Neural crest cell (in vitro differentiated cells): ENCODE data around the gene ERBIN. TPM values are rescaled to one million over a fixed set of nuclear protein-coding genes. Genes with fewer than 3 reads are reported as not detected.

Source experiments
- DNase-seq: peaks from one replicate; pipeline ENCODE4 v3.0.0; 2021; ENCODE audit warnings: low read depth, mixed read lengths, low spot score
- H3K27ac Mint-ChIP-seq: one replicate; pipeline ENCODE4 v1.8.0; 2021; ENCODE audit warnings: mild to moderate bottlenecking, mixed read lengths; ENCODE audit not compliant: unreplicated experiment
- H3K27me3 Mint-ChIP-seq: 2 replicates; pipeline ENCODE4 v1.8.0; 2021; ENCODE audit warnings: low read depth, mild to moderate bottlenecking, mixed read lengths
- H3K36me3 Mint-ChIP-seq: 2 replicates; pipeline ENCODE4 v1.8.0; 2021; ENCODE audit warnings: low read depth, mild to moderate bottlenecking, mixed read lengths
- H3K4me1 Mint-ChIP-seq: 2 replicates; pipeline ENCODE4 v1.8.0; 2021; ENCODE audit warnings: mixed read lengths
- H3K4me3 Mint-ChIP-seq: one replicate; pipeline ENCODE4 v1.8.0; 2021; ENCODE audit warnings: mild to moderate bottlenecking, mixed read lengths
- H3K9me3 Mint-ChIP-seq: 2 replicates; pipeline ENCODE4 v1.8.0; 2021; ENCODE audit warnings: mixed read lengths
- total RNA-seq: library from RNA; stranded (reverse); gene quantifications from 2 replicates; pipeline ENCODE4 v1.2.1, GENCODE V29; 2021
- TF ChIP-seq, protein P1 (sequence below): fragments of 200-600 bp; sonication (generic); conservative IDR thresholded peaks from 2 replicates; pipeline ENCODE4 v1.5.0; 2021; ENCODE audit warnings: antibody characterized with exemption, mild to moderate bottlenecking

ERBIN gene
- total RNA-seq, 1 donor from 2014 or later = 52.2 TPM

DNA sequence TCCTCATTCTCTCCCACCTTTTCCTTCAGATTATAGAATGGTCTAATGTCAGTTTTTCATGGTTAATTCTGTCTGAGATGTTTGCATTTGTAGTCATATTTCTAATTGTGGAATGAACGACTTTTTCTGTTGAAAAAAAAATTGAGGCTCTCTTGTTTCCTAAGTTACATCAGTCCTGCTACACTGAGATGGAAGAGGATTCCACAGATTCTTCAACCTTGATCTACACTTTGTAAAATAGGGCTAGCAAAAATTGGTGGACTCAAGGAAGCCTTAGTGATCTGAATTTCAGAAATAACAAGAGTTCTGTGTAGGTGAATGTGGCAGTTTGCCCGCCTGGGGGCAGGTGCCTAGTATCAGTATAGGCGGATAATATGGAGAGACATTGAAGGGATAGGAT is 51.9 kb downstream of the ERBIN start:
- H3K36me3 Mint-ChIP-seq = peaks cover 33% of the 10 kb centered on the region
- DNase-seq = no peak
- no peaks in the 10 kb centered on the region for H3K27me3 Mint-ChIP-seq
- peaks cover 26% of the 10 kb centered on the region for H3K9me3 Mint-ChIP-seq
- no peak overlapping the region for H3K4me3 Mint-ChIP-seq
- peaks cover 16% of the 10 kb centered on the region for H3K4me1 Mint-ChIP-seq
- H3K27ac Mint-ChIP-seq = no peak overlapping the region
- TF ChIP-seq, protein P1, sequence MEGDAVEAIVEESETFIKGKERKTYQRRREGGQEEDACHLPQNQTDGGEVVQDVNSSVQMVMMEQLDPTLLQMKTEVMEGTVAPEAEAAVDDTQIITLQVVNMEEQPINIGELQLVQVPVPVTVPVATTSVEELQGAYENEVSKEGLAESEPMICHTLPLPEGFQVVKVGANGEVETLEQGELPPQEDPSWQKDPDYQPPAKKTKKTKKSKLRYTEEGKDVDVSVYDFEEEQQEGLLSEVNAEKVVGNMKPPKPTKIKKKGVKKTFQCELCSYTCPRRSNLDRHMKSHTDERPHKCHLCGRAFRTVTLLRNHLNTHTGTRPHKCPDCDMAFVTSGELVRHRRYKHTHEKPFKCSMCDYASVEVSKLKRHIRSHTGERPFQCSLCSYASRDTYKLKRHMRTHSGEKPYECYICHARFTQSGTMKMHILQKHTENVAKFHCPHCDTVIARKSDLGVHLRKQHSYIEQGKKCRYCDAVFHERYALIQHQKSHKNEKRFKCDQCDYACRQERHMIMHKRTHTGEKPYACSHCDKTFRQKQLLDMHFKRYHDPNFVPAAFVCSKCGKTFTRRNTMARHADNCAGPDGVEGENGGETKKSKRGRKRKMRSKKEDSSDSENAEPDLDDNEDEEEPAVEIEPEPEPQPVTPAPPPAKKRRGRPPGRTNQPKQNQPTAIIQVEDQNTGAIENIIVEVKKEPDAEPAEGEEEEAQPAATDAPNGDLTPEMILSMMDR = no peak

DNA sequence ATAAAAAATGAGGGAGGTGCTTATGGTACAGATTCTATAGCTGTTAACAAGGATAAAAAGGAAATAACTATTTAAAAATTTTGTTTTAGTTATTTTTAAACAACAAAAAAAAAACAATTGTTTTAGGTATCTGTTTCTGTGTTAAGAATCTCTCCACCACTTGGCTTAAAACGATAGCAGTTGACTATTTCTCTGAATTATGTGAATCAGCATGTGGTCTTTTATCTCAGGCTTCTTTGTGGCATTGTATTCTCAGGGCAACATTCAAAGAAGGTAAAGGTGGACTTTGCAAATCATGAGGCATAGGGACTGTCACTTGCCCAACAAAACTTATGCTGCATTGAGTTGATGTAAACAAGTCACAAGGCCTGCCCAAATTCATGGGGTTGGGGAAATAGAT is 55.2 kb downstream of the ERBIN start:
- no peaks in the 10 kb centered on the region for H3K27me3 Mint-ChIP-seq
- H3K4me1 Mint-ChIP-seq = peaks cover 32% of the 10 kb centered on the region
- H3K4me3 Mint-ChIP-seq = no peak overlapping the region
- no peak overlapping the region for H3K27ac Mint-ChIP-seq
- H3K9me3 Mint-ChIP-seq = peaks cover 16% of the 10 kb centered on the region
- H3K36me3 Mint-ChIP-seq = peaks cover 22% of the 10 kb centered on the region
- TF ChIP-seq, protein P1 = no peak
- no peak for DNase-seq

DNA sequence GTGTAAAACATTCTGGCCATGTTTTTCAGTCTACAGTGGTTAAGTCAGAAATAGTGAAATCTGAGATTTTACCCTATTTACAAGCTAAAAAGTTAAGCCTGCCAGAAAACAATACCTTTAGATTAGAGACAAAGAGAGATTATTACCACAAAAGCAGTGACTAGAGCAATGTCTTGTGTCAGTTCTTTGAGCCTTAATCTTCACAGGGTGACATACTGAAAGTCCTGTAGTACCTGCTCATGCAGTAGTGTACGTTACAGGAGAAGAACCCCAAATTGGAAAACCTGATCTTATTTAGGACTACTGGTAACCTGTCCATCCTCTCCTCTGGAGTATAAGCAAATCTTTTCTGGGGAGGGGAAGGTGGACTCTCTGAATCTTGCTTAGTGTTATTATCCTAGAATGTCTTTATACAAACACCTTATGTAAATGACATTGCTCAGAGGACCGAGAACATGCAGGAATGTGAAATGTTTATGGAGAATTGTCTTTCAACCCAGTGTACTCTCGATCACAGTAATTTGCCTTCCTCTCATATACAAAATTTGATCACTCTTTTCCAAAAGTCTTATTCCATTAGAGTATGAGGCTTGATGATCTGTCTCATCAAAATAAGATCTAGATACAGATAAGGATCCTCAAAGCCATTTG is 55.7 kb downstream of the ERBIN start:
- no peak overlapping the region for H3K27ac Mint-ChIP-seq

DNA sequence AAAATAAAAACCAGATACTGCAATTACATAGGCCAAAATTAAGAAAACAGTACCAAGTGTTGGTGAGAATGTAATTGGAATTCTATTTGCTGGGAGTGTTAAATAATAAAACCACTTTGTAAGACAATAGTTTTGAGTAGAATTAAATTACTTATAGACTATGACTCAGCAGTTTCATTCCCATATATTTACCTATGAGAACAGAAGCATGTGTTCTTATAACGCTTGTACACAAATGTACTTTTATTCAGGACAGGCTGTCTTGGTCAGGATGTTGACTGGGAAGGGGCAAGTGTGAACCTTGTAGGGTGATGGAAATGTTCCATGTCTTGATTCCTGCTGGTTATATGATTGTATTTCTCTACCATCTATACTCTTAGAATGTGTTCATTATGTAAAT is 56.3 kb downstream of the ERBIN start:
- no peak for DNase-seq
- Mint-ChIP-seq H3K36me3 (peaks cover 22% of the 10 kb centered on the region), H3K4me3 (no peak overlapping the region), H3K27me3 (no peaks in the 10 kb centered on the region), H3K27ac (no peak overlapping the region), H3K9me3 (peaks cover 16% of the 10 kb centered on the region), H3K4me1 (peaks cover 36% of the 10 kb centered on the region)
- TF ChIP-seq, protein P1 = no peak

More for the DNA sequence above, 55.7 kb downstream of the ERBIN start:
- Mint-ChIP-seq H3K4me1 (peaks cover 36% of the 10 kb centered on the region), H3K27me3 (no peaks in the 10 kb centered on the region), H3K4me3 (no peak overlapping the region), H3K9me3 (peaks cover 16% of the 10 kb centered on the region), H3K36me3 (peaks cover 22% of the 10 kb centered on the region)
- no peak for DNase-seq
- TF ChIP-seq, protein P1 = no peak

DNA sequence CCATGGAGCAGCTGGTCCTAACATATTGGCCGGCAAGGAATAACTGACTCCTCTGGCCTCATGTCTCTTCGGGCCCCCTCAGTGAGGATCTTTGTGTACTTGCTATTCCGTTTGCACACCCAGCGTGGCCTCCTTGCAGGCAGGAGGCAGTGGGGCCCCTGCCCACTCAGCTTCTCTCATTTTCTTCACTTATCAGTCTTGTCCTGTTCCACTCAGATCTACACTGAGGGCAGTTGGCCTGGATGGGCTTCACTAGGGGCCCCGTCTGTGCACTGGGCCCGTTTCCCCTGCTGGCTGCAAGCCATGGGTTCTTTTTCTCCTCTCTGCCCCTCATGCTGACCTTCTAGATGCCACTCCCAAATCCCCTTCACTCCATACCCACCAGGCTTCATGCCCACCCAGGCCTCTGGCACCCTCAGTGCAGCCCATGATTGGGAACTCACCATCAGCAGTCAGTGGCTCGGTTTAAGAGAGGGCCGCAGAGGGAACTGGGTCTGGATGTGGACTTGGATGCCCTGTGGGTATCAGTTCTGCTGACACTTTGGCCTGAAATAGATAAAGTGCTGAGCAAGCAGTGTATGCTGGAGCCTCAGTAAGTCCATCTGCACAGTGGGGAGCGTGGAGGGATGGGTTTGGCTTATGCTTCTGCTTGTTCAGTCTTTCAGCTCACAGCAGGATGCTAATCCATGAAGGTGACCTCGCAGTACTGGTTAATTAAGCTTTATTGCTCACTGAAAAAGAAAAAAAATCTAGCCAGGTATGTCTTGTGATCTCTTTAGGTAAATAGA is 57.9 kb downstream of the ERBIN start:
- H3K4me1 Mint-ChIP-seq = peaks cover 36% of the 10 kb centered on the region
- DNase-seq = no peak
- H3K4me3 Mint-ChIP-seq = no peak overlapping the region
- TF ChIP-seq, protein P1 = no peak
- peaks cover 8% of the 10 kb centered on the region for H3K9me3 Mint-ChIP-seq
- H3K36me3 Mint-ChIP-seq = peaks cover 16% of the 10 kb centered on the region
- no peaks in the 10 kb centered on the region for H3K27me3 Mint-ChIP-seq
- no peak overlapping the region for H3K27ac Mint-ChIP-seq
